AG04450 (cell line): ENCODE measurements around the gene SRRM3. TPM values are rescaled to one million over a fixed set of nuclear protein-coding genes. Genes with fewer than 3 reads are reported as not detected.

Experiments
- CTCF ChIA-PET: fragments of 300-600, 350-600 bp; formaldehyde crosslinking; extraction: SDS; loops from one replicate; lab custom pipeline; 2022; ENCODE audit warnings: antibody characterized with exemption, inconsistent platforms; lab: Charles Lee
- POLR2A ChIA-PET: fragments of 350-600 bp; formaldehyde crosslinking; extraction: SDS; loops from one replicate; lab custom pipeline; 2021; ENCODE audit warnings: antibody characterized with exemption, inconsistent platforms; lab: Yijun Ruan, JAX
- DNase-seq: peaks from one replicate; pipeline ENCODE4 v3.0.0-alpha.2; 2011; ENCODE audit warnings: low read depth, low spot score
- H3K27ac ChIP-seq: one replicate; pipeline ENCODE4 v1.5.1; 2012; ENCODE audit warnings: low read depth, low read length, control low read depth
- H3K27me3 ChIP-seq: one replicate; pipeline ENCODE4 v1.6.0; 2012; ENCODE audit warnings: low read length; ENCODE audit not compliant: control insufficient read depth, insufficient read depth
- H3K4me3 ChIP-seq: 2 replicates; pipeline ENCODE4 v1.5.1; 2011; ENCODE audit warnings: mild to moderate bottlenecking, low read depth, low read length, control low read depth
- H3K9me3 ChIP-seq: 2 replicates; pipeline ENCODE4 v1.5.1; 2012; ENCODE audit warnings: low read length; ENCODE audit not compliant: control insufficient read depth, insufficient read depth
- polyA plus RNA-seq: library from polyadenylated mRNA; depleted of rRNA; stranded (reverse); fragments of >200 nt; gene quantifications from 2 replicates; pipeline ENCODE4 v1.2.3, GENCODE V29; 2011
- TF ChIP-seq, protein P1 (sequence below): IDR thresholded peaks from 2 replicates; pipeline ENCODE4 v1.5.1; 2011; ENCODE audit warnings: low read depth, low read length, control low read depth, inconsistent platforms

SRRM3 gene
- polyA plus RNA-seq, 1 experiment: 1.5 TPM

GRCh38 chr7:76261931-76262330, 60.2 kb downstream of the SRRM3 start:
- ChIA-PET CTCF (interaction anchor here (0.6 to 4.0 kb wide), 6 partner anchors 12 to 84 kb away, joined by 3 to 30 read pairs (median 8); no protein-coding TSS in a partner anchor), POLR2A (no interaction called here)
- TF ChIP-seq, protein P1, sequence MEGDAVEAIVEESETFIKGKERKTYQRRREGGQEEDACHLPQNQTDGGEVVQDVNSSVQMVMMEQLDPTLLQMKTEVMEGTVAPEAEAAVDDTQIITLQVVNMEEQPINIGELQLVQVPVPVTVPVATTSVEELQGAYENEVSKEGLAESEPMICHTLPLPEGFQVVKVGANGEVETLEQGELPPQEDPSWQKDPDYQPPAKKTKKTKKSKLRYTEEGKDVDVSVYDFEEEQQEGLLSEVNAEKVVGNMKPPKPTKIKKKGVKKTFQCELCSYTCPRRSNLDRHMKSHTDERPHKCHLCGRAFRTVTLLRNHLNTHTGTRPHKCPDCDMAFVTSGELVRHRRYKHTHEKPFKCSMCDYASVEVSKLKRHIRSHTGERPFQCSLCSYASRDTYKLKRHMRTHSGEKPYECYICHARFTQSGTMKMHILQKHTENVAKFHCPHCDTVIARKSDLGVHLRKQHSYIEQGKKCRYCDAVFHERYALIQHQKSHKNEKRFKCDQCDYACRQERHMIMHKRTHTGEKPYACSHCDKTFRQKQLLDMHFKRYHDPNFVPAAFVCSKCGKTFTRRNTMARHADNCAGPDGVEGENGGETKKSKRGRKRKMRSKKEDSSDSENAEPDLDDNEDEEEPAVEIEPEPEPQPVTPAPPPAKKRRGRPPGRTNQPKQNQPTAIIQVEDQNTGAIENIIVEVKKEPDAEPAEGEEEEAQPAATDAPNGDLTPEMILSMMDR: no peak
- H3K27ac ChIP-seq: no peak overlapping the region
- H3K27me3 ChIP-seq: peaks cover 27% of the 10 kb centered on the region
- H3K9me3 ChIP-seq: no peaks in the 10 kb centered on the region; the same call in 1 of the 2 replicates
- H3K4me3 ChIP-seq: no peak overlapping the region
- no peak for DNase-seq

GRCh38 chr7:76262683-76263402, 61.1 kb downstream of the SRRM3 start:
- TF ChIP-seq, protein P1: peak; percentile 77
- Histone ChIP-seq H3K27me3 (peaks cover 32% of the 10 kb centered on the region), H3K9me3 (no peaks in the 10 kb centered on the region; the same call in 1 of the 2 replicates), H3K4me3 (no peak overlapping the region), H3K27ac (no peak overlapping the region)
- ChIA-PET POLR2A (interaction anchor here (0.5 to 0.9 kb wide), 3 partner anchors 26 to 85 kb away, joined by 3 to 4 read pairs (median 3); no protein-coding TSS in a partner anchor), CTCF (interaction anchor here (0.6 to 4.0 kb wide), 18 partner anchors 8 to 1175 kb away, joined by 3 to 30 read pairs (median 4); no protein-coding TSS in a partner anchor)
- peak; percentile 16 for DNase-seq

- TF ChIP-seq, protein P1: no peak
- peaks cover 37% of the 10 kb centered on the region for H3K27me3 ChIP-seq
- CTCF ChIA-PET: interaction anchor here (1.0 to 4.0 kb wide), 2 partner anchors 8 to 48 kb away, joined by 3 to 30 read pairs; no protein-coding TSS in a partner anchor
- POLR2A ChIA-PET: interaction anchor here (0.7 kb wide), 1 partner anchor 19 kb away, joined by 3 read pairs; no protein-coding TSS in a partner anchor
- H3K27ac ChIP-seq: no peak overlapping the region
- H3K9me3 ChIP-seq: no peaks in the 10 kb centered on the region
- DNase-seq: no peak
- H3K4me3 ChIP-seq: no peak overlapping the region
Observed at GRCh38 chr7:76265299-76265698, 63.6 kb downstream of the SRRM3 start.

DNA sequence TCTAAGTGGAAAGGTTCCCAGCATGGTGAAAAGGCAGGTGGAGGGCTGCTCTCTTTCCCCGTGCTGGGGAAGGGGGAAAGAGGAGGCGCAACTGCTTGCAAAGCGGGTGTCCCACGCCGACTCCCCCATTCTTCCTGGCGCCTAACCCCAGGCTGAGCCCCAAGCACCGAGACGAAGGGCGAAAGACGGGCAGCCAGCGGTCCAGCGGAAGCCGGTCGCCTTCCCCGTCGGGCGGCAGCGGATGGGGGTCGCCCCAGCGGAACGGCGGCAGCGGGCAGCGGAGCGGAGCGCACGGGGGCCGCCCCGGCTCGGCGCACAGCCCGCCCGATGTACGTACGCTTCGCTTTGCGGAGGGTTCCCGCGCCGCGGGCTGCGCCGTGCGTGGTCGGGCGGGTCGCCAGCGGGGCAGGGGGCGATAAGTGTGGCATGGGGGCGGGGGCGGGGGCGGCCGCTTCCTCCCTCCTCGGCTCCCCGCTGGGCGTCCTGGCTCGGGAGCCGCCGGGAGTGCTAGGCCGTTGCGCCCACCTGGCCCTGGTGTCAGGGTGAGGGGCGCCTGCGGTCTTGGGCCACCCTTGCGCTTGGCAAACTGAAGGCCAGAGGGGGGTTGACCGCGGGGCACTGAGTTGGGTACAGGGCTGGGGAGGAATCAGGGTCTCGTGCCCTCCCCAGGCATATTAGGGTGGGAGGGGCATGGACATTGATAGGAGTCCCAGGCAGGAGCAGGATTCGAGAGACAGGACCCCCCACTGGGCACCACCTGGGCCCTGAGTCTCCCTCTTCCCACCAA, 65.6 kb downstream of the SRRM3 start:
- CTCF ChIA-PET: no interaction called here

More for the DNA sequence above, 65.6 kb downstream of the SRRM3 start:
- H3K9me3 ChIP-seq: no peaks in the 10 kb centered on the region
- TF ChIP-seq, protein P1: no peak
- H3K4me3 ChIP-seq: peak overlapping the region; percentile 20; the same call in 1 of the 2 replicates
- no peak overlapping the region for H3K27ac ChIP-seq
- DNase-seq: no peak
- POLR2A ChIA-PET: no interaction called here
- H3K27me3 ChIP-seq: peaks cover 44% of the 10 kb centered on the region
